Stimulated activated effector memory CD8-positive, alpha-beta T cell treated with anti-CD3 and anti-CD28 coated beads, Interleukin-12 subunit alpha, Interleukin-12 subunit beta, amount 100 ng/mL, for 72 hours (primary cell): ENCODE data around the gene GPNMB.
"Not testable (repeated sequence)": the region's sequence is repeated elsewhere in the genome, so short reads cannot be mapped to it uniquely, and the experiment has no call there.

Experiments used
- ATAC-seq: fragments of 150-1000 bp; cut with Tn5 transposase; 2 replicates; pipeline ENCODE4 v1.10.0; 2021
- DNase-seq, 2 donors: peaks; one replicate each; pipeline ENCODE4 v3.0.0; 2021 to 2022; ENCODE audit warnings: low spot score in 2 of 2
- H3K27ac Mint-ChIP-seq: one replicate; pipeline ENCODE4 v1.8.0; 2022; ENCODE audit warnings: mild to moderate bottlenecking, mixed read lengths
- H3K36me3 Mint-ChIP-seq: one replicate; pipeline ENCODE4 v1.8.0; 2022; ENCODE audit warnings: mild to moderate bottlenecking, mixed read lengths
- H3K4me1 Mint-ChIP-seq: one replicate; pipeline ENCODE4 v1.8.0; 2022; ENCODE audit warnings: mixed read lengths
- H3K4me3 Mint-ChIP-seq: one replicate; pipeline ENCODE4 v1.8.0; 2022; ENCODE audit warnings: mild to moderate bottlenecking, mixed read lengths
- H3K9me3 Mint-ChIP-seq: one replicate; pipeline ENCODE4 v1.8.0; 2022; ENCODE audit warnings: mixed read lengths

The GPNMB gene

DNA sequence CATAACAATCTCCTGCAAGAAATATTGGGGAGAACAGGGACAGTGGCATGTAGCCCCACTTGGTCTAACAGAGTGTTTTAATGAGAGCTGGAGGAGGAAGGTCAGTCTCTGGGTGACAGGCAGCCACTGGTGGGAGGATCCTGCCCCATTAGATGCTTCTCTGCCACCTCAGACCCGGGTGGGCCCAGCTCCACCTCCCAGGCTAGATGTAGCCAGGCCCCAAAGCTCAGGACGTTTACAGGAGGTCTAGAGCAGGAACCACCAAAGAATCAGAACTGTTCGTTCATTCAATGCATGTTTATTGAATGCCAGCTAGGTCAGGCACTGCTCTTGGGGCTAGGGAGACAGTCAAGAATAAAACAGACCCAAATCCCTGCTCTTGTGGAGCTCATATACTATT lies 28.4 kb upstream of the GPNMB start:
- no peaks in the 10 kb centered on the region for H3K9me3 Mint-ChIP-seq
- no peak overlapping the region for H3K27ac Mint-ChIP-seq
- H3K4me1 Mint-ChIP-seq: no peaks in the 10 kb centered on the region
- no peaks in the 10 kb centered on the region for H3K36me3 Mint-ChIP-seq
- no peak for ATAC-seq
- DNase-seq: no peak
- H3K4me3 Mint-ChIP-seq: no peak overlapping the region

DNA sequence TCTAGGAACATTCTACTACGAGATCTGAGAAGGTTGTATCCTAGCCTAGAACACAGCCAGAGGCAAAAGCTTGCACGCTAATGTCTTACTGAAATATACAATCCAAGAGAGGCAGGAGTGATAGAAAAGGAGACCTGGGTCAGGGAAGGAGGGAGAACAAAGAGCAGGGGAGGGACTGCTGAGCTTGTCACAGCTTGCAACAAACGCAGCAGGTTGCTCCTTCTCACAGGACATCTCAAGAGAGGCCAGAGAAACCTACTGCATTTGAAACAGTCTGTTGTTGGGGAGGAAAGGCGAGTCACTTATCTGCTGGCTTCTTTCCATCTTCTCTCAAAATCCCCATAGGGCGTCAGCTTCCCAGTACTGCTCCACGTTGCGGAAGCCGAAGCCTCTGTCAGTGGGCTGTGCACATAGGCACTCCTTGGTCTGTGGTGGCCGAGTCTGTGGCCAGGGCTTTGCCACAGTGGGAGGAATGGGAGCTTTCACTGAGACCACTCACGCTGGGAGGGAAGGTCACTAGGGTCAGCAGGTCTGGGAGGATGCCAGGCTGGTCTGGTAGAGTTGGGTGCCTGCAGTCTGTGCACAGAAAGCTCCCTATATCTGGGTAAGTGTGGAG lies 25.8 kb upstream of the GPNMB start:
- no peak for DNase-seq
- Mint-ChIP-seq H3K36me3 (no peaks in the 10 kb centered on the region), H3K4me3 (no peak overlapping the region), H3K4me1 (no peaks in the 10 kb centered on the region), H3K27ac (no peak overlapping the region), H3K9me3 (no peaks in the 10 kb centered on the region)
- peak; percentile 14 for ATAC-seq

DNA sequence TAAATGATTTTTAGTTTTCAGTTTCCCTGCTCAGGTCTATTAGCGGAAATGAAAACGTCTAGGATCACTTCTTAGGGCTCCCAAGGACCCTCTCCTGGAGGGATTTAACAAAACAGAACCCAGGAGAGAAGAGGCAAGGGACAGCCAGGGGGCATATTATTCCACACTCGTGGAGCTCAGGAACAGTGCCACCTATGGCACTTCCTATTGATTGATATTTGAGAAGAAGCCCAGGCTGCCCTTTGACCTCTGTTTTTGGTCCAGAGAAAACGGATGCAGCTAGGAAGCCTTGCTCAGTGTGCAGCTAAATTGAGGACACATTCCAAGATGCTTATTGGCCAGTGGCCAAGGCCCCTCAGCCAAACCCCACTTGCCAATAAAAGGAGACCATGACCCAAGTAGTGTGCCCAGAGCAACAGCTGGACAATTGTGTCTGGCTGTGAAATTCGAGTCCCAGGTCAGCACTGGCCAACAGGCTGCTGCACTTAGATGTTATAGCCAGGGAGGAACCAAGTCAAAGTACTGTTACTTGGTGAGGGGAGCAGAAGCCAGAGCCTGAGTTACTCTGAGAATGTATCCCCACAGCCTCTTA lies 24.0 kb upstream of the GPNMB start:
- Mint-ChIP-seq H3K9me3 (no peaks in the 10 kb centered on the region), H3K4me3 (no peak overlapping the region), H3K4me1 (no peaks in the 10 kb centered on the region), H3K27ac (no peak overlapping the region), H3K36me3 (no peaks in the 10 kb centered on the region)
- no peak for DNase-seq
- ATAC-seq: peak; percentile 15

DNA sequence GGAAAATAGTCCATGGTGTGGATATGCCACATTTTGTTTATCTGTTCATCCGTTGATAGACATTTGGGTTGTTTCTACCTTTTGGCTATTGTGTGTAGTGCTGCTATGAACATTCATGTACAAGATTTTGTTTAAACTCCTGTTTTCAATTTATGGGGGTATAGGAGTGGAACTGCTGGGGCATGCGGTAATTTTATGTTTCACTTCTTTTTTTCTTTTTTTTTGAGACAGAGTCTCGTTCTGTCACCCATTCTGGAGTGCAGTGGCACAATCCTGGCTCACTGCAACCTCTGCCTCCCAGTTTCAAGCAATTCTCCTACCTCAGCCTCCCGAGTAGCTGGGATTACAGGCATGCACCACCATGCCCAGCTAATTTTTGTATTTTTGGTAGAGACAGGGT lies 22.2 kb upstream of the GPNMB start:
- H3K4me3 Mint-ChIP-seq, H3K27ac Mint-ChIP-seq: not testable (repeated sequence)

DNA sequence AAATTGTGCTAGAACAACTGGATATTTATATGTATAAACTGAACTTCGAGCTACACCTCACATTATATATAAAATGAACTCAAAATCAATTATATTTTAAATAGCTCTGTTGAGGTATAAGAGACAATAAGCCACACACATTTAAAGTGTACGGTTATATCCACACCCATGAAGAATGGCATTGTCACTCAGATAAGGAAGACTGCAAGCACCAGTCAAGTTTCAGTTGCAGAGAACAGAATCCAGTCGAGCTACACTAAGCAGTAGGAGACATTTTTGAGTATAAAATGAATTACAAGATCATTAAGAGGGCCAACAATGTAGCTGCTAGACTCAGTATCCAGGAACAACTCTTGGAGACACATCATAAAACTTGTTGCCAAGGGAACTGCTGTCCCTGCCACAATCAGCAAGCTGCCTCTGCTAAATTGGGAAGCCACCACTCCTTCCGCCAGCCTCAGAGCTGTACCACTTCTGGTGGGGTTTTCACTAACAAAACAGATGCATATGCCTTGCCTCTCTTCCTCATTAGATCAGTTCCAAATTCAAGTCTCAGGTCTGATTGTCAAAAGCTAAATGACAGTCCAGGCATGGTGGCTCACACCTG lies 19.6 kb upstream of the GPNMB start:
- no peak for ATAC-seq
- Mint-ChIP-seq H3K36me3 (no peaks in the 10 kb centered on the region), H3K27ac (no peak overlapping the region), H3K4me1 (no peaks in the 10 kb centered on the region), H3K4me3 (no peak overlapping the region), H3K9me3 (no peaks in the 10 kb centered on the region)
- DNase-seq: no peak

More for the DNA sequence above, 22.2 kb upstream of the GPNMB start:
- H3K4me1 Mint-ChIP-seq, DNase-seq, ATAC-seq, H3K36me3 Mint-ChIP-seq, H3K9me3 Mint-ChIP-seq: not testable (repeated sequence)

DNA sequence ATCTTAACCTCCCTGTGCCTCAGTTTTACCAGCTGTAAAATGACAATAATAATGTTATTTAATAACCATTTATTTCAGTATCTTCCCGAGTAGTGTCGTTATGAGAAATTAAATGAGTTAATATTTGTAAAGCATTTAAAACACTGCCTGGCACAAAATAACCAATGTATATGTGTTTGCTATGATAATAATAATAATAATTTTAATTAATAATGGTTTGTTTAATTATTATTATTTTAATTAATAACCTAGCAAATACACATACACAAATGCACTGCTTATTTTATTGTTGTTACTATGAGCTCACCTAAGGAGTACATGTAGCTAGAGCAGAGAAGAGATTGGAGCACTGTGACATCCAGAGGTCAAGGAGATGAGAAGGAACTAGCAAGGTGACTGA lies 18.2 kb upstream of the GPNMB start:
- Mint-ChIP-seq H3K9me3 (no peaks in the 10 kb centered on the region), H3K4me3 (no peak overlapping the region), H3K4me1 (no peaks in the 10 kb centered on the region), H3K36me3 (no peaks in the 10 kb centered on the region), H3K27ac (no peak overlapping the region)
- DNase-seq (no peak), ATAC-seq (no peak)

DNA sequence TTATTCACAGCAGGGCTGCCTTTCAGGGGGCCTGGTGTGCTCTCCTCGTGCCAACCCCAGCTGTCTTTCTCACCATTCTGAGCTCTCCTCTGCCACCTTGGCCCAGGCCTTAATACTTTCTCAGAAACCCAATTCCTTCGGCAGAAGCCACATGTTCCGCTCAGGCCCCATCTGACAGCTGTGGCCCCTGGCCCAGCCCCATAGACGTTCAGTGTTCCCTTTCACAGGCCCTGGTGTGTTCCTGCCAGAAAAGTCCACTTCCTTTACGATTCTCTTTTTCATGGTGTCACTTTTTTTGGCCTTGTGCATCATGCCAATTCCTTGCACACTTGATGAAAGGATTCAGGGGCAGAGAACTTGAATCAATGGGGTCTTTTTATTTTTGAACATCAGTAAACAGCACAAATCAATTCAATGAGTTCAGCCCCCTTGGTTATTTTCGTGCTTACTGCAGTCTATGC lies 15.9 kb upstream of the GPNMB start:
- no peak overlapping the region for H3K4me3 Mint-ChIP-seq
- no peaks in the 10 kb centered on the region for H3K9me3 Mint-ChIP-seq
- no peak overlapping the region for H3K27ac Mint-ChIP-seq
- H3K36me3 Mint-ChIP-seq: no peaks in the 10 kb centered on the region
- no peak for DNase-seq
- ATAC-seq: no peak
- H3K4me1 Mint-ChIP-seq: peaks cover 6% of the 10 kb centered on the region

DNA sequence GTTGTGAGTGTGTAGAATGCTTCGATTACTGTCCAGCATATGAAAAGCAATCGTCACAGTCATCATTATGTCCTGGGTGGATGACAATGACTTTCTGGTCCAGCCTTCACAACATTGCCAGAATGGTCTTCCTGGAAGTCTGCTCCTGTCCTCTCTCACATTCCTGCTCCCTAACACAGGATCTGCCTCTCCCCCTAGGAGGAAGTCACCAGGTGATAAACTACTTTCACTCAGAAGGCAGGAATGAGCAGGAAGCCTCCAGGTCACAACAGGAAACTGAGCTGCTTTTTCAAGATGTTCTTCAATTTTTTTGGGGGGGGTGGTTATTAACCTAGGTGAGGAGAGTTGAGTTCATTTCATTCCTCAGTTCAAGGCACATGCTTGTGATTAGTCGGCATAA lies 13.6 kb upstream of the GPNMB start:
- Mint-ChIP-seq H3K9me3 (no peaks in the 10 kb centered on the region), H3K27ac (no peak overlapping the region), H3K4me1 (peaks cover 6% of the 10 kb centered on the region), H3K36me3 (no peaks in the 10 kb centered on the region), H3K4me3 (no peak overlapping the region)
- ATAC-seq (no peak), DNase-seq (no peak)

DNA sequence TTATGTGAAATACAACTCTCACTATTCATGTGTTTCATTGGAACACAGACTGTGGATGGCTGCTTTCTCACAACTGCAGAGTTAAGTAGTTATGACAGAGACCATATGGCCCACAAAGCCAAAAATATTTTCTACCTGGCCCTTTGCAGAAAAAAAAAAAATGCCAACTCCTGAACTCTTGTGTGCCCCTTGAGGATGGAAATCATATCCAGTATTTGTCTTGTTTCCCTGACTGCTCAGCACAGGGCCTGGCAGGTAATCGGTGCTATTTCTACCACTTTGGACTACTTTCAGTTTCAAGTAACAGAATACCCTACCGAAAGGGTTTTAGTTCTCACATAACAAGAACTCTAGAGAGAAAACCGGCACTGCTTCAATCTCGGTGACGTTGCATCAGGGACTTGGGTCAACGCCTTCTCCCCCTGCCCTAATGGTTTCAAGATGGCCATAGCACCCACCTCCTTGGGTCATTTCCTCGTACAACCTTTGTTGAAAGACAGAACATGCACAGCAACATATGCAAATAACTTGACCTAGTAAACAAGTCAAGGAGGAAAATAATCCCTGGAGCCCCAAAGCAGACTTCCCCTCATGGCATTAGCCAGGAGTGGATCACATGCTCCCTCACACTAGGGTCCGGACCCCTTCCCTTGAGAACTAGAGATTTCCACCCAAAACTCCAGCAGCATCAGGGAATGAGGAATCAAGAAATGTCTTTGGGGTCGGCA lies 11.8 kb upstream of the GPNMB start:
- Mint-ChIP-seq H3K4me1 (peaks cover 6% of the 10 kb centered on the region), H3K4me3 (no peak overlapping the region), H3K9me3 (no peaks in the 10 kb centered on the region), H3K27ac (no peak overlapping the region), H3K36me3 (no peaks in the 10 kb centered on the region)
- ATAC-seq (peak; percentile 13), DNase-seq (no peak)

DNA sequence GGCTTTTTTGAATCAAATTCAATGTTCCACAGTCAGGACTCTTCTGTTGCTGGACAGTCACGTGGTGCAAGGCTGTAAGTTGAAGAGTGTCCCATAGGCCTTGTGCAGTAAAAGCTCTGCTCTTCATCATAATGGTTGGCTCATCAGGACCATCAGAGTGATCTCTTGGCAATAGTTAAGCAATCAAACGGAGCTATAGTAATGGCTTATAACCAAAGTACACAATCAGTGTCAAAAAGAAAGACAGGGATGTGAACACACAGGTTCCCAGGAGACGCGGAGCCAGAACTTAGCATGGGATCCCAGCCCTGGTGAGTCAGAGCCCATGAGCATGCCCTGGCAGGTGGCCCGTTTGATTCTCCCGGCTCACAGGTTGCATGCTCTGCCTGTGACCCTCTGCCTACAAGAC lies 10.8 kb upstream of the GPNMB start:
- H3K9me3 Mint-ChIP-seq: no peaks in the 10 kb centered on the region
- H3K4me1 Mint-ChIP-seq: peaks cover 6% of the 10 kb centered on the region
- no peak overlapping the region for H3K4me3 Mint-ChIP-seq
- no peak overlapping the region for H3K27ac Mint-ChIP-seq
- H3K36me3 Mint-ChIP-seq: no peaks in the 10 kb centered on the region
- no peak for DNase-seq
- no peak for ATAC-seq

DNA sequence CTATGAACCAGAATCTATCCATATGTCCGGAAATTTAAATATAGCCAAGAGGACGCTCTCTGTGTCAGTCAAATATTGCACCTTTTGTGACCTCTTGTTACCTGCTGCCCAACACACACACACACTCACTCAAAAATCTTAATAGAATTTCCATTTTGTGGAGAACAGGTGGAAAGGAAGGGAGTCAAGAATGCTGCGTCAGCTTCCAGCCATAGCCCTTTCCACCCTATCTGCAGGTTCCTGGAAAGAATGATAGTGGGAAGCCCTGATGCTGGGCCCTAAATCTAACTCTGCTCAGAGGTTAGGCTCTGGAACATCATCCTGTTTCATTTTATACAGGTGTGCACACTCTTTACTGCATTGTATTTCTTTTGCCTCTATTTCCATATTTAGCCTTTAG lies 9.6 kb upstream of the GPNMB start:
- H3K4me3 Mint-ChIP-seq: no peak overlapping the region
- H3K27ac Mint-ChIP-seq: no peak overlapping the region
- peaks cover 6% of the 10 kb centered on the region for H3K4me1 Mint-ChIP-seq
- H3K9me3 Mint-ChIP-seq: no peaks in the 10 kb centered on the region
- no peak for ATAC-seq
- no peak for DNase-seq
- no peaks in the 10 kb centered on the region for H3K36me3 Mint-ChIP-seq

DNA sequence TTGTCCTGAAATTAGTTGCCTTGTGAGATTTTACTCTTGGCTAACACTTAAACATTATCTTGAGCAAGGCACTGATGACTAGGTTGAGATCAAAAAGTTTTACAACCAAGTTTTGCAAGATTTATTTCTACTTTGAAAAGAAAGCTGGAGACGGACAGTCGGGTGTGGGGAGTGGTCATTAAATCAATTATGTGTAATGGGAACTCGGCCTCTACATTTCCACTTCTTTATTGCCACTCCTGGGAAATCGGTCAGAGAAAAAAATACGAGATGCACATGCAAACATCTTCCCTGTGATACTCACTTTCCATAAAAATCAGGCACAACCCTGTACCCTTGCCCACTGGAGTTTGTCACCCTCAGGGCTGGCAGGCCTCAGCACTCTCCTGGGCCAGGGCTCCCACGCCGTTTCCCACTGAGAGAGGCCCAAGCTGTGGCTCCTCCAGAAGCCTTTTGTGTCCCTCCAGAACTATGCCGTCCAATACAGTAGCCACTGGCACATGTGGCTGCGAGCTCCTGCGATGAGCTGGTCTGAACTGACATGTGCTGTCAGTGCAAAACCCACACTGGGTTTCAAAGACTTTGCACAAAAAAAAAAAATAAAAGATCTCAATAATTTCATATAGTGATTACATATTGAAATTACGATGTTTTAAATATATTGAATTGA lies 7.5 kb upstream of the GPNMB start:
- Mint-ChIP-seq H3K4me3 (no peak overlapping the region), H3K9me3 (no peaks in the 10 kb centered on the region), H3K27ac (no peak overlapping the region), H3K4me1 (peaks cover 6% of the 10 kb centered on the region), H3K36me3 (no peaks in the 10 kb centered on the region)
- ATAC-seq: no peak
- DNase-seq: no peak

DNA sequence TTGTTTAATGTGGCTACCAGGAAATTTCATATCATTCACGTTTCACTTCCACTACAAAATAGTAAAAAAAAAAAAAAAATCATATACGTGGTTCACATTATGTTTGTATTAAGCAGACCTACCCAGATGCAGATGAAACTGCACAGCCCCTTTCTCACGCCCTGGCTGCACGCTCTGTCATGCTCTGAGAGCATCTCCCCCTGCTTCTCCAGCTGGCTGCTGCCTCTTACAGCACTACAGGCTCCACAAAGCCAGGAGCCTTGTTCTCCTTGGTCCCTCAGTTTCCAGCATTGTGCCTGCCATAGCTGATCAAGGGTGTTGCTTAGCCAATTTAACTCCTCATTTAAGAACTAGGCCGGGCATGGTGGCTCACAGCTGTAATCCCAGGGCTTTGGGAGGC lies 6.9 kb upstream of the GPNMB start:
- H3K4me3 Mint-ChIP-seq: no peak overlapping the region
- no peaks in the 10 kb centered on the region for H3K36me3 Mint-ChIP-seq

DNA sequence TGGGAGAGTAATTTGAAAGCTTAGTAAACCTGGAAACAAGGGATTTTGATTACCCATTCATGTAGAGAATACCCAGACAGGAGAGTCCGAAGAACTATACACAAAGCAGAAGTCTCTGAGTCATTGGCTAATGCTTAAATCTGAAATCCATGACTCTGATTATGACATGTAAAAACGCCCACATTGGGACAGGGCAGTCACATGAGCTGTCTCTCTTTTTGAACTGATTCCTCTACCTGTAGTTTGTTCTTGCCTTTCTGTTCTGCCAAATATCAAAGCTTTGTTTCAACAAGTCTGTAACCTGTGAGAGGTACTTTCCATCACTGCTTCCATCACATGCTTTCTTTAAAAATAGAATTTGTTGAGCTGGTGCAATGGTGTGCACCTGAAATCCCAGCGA lies 4.3 kb upstream of the GPNMB start:
- H3K27ac Mint-ChIP-seq: no peak overlapping the region
- no peaks in the 10 kb centered on the region for H3K9me3 Mint-ChIP-seq
- H3K4me3 Mint-ChIP-seq: no peak overlapping the region
- no peaks in the 10 kb centered on the region for H3K4me1 Mint-ChIP-seq
- ATAC-seq (peak; percentile 82), DNase-seq (no peak)
- H3K36me3 Mint-ChIP-seq: no peaks in the 10 kb centered on the region

More for the DNA sequence above, 6.9 kb upstream of the GPNMB start:
- no peak for ATAC-seq
- DNase-seq: no peak
- H3K4me1 Mint-ChIP-seq: peaks cover 5% of the 10 kb centered on the region
- H3K27ac Mint-ChIP-seq: no peak overlapping the region
- no peaks in the 10 kb centered on the region for H3K9me3 Mint-ChIP-seq

DNA sequence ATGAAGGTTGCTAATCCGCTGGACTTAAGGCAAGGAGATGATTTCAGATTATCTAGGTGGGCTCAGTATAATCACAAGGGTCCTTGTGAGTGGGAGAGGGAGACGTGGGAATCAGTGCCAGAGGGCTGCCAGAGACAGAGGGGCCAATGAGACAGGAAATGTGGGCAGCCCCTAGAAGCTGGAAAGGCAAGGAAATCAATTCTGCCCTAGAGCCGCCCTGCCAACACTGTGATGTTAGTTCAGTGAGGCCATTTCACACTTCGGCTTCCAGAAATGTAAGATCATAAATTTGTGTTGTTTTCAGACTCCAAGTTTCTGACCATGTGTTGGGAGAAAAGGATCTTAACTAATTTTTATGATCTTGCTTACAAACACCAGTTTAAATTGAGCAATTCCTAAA lies 3.6 kb upstream of the GPNMB start:
- no peaks in the 10 kb centered on the region for H3K9me3 Mint-ChIP-seq
- H3K4me3 Mint-ChIP-seq: no peak overlapping the region
- no peak overlapping the region for H3K27ac Mint-ChIP-seq
- DNase-seq (no peak), ATAC-seq (no peak)
- H3K4me1 Mint-ChIP-seq: no peaks in the 10 kb centered on the region
- H3K36me3 Mint-ChIP-seq: no peaks in the 10 kb centered on the region
